ENCODE measurements around the gene SLC25A12.
"Not testable (repeated sequence)": the region's sequence is repeated elsewhere in the genome, so short reads cannot be mapped to it uniquely, and the experiment has no call there.

Gene SLC25A12

GRCh38 chr2:171893824-171894611 is at the start of gene SLC25A12:
SLC25A12 (minus strand) TSS chr2:171894244; CDS start chr2:171894214, 30 bp downstream.
- DNase-seq, result peak; percentile 59 to 89

- DNase-seq, result no peak
Observed at GRCh38 chr2:171941316-171941699, 47.3 kb upstream of the SLC25A12 start.

- no peak for DNase-seq
Observed at GRCh38 chr2:171939743-171940071, 45.7 kb upstream of the SLC25A12 start.

GRCh38 chr2:171939058-171939742 is 45.2 kb upstream of the SLC25A12 start:
- DNase-seq, result no peak

- no peak for DNase-seq
Observed at GRCh38 chr2:171930385-171930784, 36.3 kb upstream of the SLC25A12 start.

GRCh38 chr2:171924170-171924942 is 30.3 kb upstream of the SLC25A12 start:
- no peak for DNase-seq

GRCh38 chr2:171923206-171923605 is 29.2 kb upstream of the SLC25A12 start:
- DNase-seq, result peak; percentile 4 to 20

- DNase-seq, result peak; percentile 96 to 98
Observed at GRCh38 chr2:171922230-171923022, 28.4 kb upstream of the SLC25A12 start, which contains the start of gene HAT1. HAT1 (plus strand) TSS chr2:171922461; CDS start chr2:171922501, 40 bp downstream.

GRCh38 chr2:171921970-171922229 is 27.9 kb upstream of the SLC25A12 start:
- no peak for DNase-seq

- DNase-seq, result no peak
Observed at GRCh38 chr2:171919453-171919852, 25.4 kb upstream of the SLC25A12 start.

- DNase-seq, result no peak
Observed at GRCh38 chr2:171913517-171913916, 19.5 kb upstream of the SLC25A12 start.

GRCh38 chr2:171910494-171910893 is 16.4 kb upstream of the SLC25A12 start:
- DNase-seq, result no peak

- no peak for DNase-seq
Observed at GRCh38 chr2:171909266-171909665, 15.2 kb upstream of the SLC25A12 start.

- DNase-seq, result no peak
Observed at GRCh38 chr2:171908235-171908634, 14.2 kb upstream of the SLC25A12 start.

GRCh38 chr2:171902840-171903420 is 8.9 kb upstream of the SLC25A12 start:
- no peak for DNase-seq

GRCh38 chr2:171899623-171900282 is 5.7 kb upstream of the SLC25A12 start:
- DNase-seq, result not testable (repeated sequence)

GRCh38 chr2:171895786-171896185 is 1.7 kb upstream of the SLC25A12 start:
- DNase-seq, result no peak

- DNase-seq, result no peak
Observed at GRCh38 chr2:171894612-171894947, 536 bp upstream of the SLC25A12 start.

- no peak for DNase-seq
Observed at GRCh38 chr2:171893196-171893823, 734 bp downstream of the SLC25A12 start.

GRCh38 chr2:171889808-171890207 is 4.2 kb downstream of the SLC25A12 start:
- DNase-seq, result no peak

GRCh38 chr2:171889333-171889732 is 4.7 kb downstream of the SLC25A12 start:
- no peak for DNase-seq

Data from NCI-H446 (cell line).